Kidney tubule cell (primary cell): ENCODE data around the gene MYO9A.
A peak's percentile ranks its signal among the peaks of the same experiment; 100 is the strongest.
"Not testable (repeated sequence)": the region's sequence is repeated elsewhere in the genome, so short reads cannot be mapped to it uniquely, and the experiment has no call there.

Experiments
- DNase-seq: peaks from one replicate; pipeline ENCODE4 v3.0.0-alpha.2; 2018; ENCODE audit warnings: low spot score

MYO9A gene

GRCh38 chr15:71945012-71945411 is 172.9 kb downstream of the MYO9A start:
- DNase-seq: no peak

GRCh38 chr15:71943806-71944205 is 174.1 kb downstream of the MYO9A start:
- DNase-seq: no peak

- no peak for DNase-seq
Observed at GRCh38 chr15:71939981-71940588, 177.9 kb downstream of the MYO9A start.

- no peak for DNase-seq
Observed at GRCh38 chr15:71937650-71938311, 180.2 kb downstream of the MYO9A start.

- peak; percentile 35 for DNase-seq
Observed at GRCh38 chr15:71934446-71934845, 183.5 kb downstream of the MYO9A start.

GRCh38 chr15:71932689-71933088 is 185.3 kb downstream of the MYO9A start:
- no peak for DNase-seq

GRCh38 chr15:71931261-71931660 is 186.7 kb downstream of the MYO9A start:
- DNase-seq: no peak

- DNase-seq: no peak
Observed at GRCh38 chr15:71925145-71925544, 192.8 kb downstream of the MYO9A start.

GRCh38 chr15:71921191-71921590 is 196.8 kb downstream of the MYO9A start:
- DNase-seq: peak; percentile 6

- no peak for DNase-seq
Observed at GRCh38 chr15:71920573-71920972, 197.4 kb downstream of the MYO9A start.

GRCh38 chr15:71916834-71917233 is 201.1 kb downstream of the MYO9A start:
- no peak for DNase-seq

GRCh38 chr15:71914092-71914491 is 203.9 kb downstream of the MYO9A start:
- DNase-seq: no peak

- no peak for DNase-seq
Observed at GRCh38 chr15:71899674-71900073, 218.3 kb downstream of the MYO9A start.

- peak; percentile 3 for DNase-seq
Observed at GRCh38 chr15:71893691-71894090, 224.3 kb downstream of the MYO9A start.

GRCh38 chr15:71892335-71892734 is 225.6 kb downstream of the MYO9A start:
- DNase-seq: no peak

- peak; percentile 53 for DNase-seq
Observed at GRCh38 chr15:71891026-71891425, 226.9 kb downstream of the MYO9A start.

GRCh38 chr15:71889947-71890346 is 228.0 kb downstream of the MYO9A start:
- no peak for DNase-seq

- DNase-seq: no peak
Observed at GRCh38 chr15:71889385-71889784, 228.6 kb downstream of the MYO9A start.

GRCh38 chr15:71888797-71889196 is 229.2 kb downstream of the MYO9A start:
- DNase-seq: no peak

GRCh38 chr15:71885390-71885789 is 232.6 kb downstream of the MYO9A start:
- DNase-seq: no peak

GRCh38 chr15:71883447-71883846 is 234.5 kb downstream of the MYO9A start:
- no peak for DNase-seq

- DNase-seq: no peak
Observed at GRCh38 chr15:71880276-71880675, 237.7 kb downstream of the MYO9A start.

- no peak for DNase-seq
Observed at GRCh38 chr15:71874245-71874644, 243.7 kb downstream of the MYO9A start.

- not testable (repeated sequence) for DNase-seq
Observed at GRCh38 chr15:71858232-71858631, 259.7 kb downstream of the MYO9A start.
